Inferior parietal cortex (tissue), 1 donor: ENCODE measurements around the gene ASXL2.

Experiments used
- DNase-seq: peaks from one replicate; pipeline ENCODE4 v3.0.0-alpha.2; 2016; ENCODE audit errors: extremely low spot score

The ASXL2 gene

DNA sequence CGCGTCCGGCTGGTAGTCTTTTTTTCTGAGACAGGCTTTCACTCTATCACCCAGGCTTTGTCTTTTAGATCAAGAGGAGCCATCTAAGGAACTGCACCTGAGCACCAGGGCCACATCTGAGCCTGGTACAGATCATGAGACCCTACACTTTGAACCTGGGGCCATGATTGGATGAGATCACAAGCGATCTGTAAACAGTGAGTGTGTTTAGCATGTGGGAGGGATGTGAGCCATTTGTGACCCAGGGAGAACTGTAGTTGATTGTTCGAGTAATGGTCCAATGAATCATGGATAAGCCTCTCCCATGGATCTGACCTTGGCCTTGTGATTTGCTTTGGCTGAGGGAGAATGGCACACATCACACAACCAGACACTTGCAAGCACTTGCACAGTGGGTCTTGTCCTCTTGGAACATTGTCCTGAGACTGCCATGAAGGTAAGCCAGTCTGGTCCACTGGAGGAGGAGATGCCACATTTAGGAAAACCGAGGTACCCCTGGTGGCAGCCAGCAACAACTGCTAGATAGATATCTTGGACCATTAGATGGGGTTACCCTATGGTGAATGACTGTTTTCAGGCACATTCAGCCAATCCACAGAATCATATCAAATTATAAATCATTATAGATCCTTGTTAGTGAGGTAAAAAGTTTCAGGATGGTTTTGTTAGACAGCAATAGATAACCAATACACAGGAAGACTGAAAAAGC lies 185.4 kb downstream of the ASXL2 start:
- no peak for DNase-seq

GRCh38 chr2:25692143-25692542 lies 186.1 kb downstream of the ASXL2 start:
- no peak for DNase-seq

GRCh38 chr2:25690058-25690457 lies 188.2 kb downstream of the ASXL2 start:
- DNase-seq: no peak

GRCh38 chr2:25688236-25688635 lies 190.1 kb downstream of the ASXL2 start:
- no peak for DNase-seq

DNA sequence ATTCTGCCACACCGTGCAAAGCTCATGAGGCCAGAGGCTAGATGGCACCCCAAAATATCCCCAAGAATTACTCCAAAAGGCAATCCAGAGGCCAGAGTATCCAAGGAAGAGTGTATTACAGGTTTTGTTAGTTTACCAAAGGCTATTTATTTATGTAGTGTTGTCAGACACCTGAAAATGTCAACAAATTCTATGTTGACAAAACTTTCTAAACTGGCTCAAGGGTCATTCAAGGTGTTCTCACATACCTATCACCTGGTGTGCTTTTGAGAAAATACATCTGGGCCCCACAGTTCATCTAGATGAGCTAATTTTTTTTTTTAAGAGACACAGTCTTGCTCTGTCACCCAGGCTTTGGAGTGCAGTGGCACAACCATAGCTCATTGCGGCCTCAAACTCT lies 192.5 kb downstream of the ASXL2 start:
- DNase-seq: no peak

GRCh38 chr2:25684577-25685473 lies 193.5 kb downstream of the ASXL2 start:
- no peak for DNase-seq
